ENCODE data around the gene FZR1.

FZR1 gene

DNA sequence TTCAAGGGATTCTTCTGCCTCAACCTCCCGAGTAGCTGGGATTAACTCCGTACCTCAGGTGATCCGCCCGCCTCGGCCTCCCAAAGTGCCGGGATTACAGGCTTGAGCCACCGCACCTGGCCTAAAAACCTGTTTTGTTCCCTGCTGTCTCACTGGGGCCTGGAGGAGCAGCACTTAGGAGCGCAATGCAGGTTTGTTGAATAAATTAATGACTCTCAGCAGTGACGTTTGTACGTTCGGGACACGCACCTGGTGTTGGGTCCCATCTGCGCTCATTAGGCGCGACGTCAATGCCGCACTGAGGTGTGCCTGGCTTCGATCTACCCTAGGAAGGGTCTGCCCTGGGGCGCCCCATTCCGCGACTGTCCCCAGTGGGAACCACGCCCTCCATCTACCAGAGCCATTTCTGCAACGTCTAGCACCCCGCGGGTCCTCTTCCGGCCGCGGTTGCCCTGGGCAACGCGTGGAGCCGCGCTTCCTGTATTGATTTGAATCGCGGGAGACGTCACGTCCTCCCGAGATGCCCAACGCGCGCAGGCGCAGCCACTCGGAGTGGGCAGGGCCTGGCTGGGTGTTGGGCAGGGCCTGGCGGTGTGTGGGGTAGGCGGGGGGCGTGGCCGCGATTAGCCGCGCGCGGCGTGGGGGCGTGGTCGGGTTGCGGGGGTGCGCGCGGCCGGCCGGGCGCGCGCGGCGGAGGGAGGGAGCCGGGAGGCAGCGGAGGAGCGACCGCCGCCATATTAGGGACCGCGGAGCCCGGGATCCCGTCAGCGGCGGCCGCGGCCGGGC lies at the start of gene FZR1:
FZR1 (plus strand) TSS at position 714 of the 786 bp plus-strand sequence. CDS start 16,679 bp downstream, outside the sequence.
- intact Hi-C loops (cut with DNase I), result no loop called here

DNA sequence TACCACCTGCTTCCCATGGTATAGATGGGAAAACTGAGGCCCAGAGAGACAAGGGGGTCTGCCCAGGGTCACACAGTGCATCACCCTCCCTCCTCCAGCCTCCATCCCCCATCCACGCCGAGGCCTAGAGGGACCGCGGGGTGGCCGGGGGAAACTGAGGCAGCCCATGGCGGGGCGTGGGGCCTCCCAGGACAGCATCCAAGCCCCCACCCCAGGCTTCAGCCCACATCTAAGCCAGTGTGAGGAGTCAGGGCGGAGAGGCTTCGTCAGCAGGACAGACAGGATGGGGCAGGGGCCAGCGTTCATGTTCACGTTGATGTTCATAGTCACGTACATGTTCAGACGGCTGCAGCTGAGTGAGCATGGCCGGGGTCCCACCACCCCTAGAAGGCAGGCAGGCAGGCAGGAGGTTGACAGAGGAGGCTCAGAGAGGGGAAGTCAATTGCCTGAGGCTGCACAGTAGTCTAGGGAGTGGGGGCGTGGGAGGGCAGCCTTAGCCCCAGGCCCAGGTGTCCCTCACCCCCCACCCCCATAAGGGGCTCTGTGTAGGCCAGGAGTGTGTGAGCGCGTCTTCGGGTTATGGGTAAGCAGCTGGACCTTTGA lies 49.1 kb upstream of the FZR1 start:
- intact Hi-C loops (cut with DNase I), result no loop called here
- DNase-seq, result no peak

More for the DNA sequence above, at the start of gene FZR1:
- peak; percentile 98 to 100 (median 99) for DNase-seq

DNA sequence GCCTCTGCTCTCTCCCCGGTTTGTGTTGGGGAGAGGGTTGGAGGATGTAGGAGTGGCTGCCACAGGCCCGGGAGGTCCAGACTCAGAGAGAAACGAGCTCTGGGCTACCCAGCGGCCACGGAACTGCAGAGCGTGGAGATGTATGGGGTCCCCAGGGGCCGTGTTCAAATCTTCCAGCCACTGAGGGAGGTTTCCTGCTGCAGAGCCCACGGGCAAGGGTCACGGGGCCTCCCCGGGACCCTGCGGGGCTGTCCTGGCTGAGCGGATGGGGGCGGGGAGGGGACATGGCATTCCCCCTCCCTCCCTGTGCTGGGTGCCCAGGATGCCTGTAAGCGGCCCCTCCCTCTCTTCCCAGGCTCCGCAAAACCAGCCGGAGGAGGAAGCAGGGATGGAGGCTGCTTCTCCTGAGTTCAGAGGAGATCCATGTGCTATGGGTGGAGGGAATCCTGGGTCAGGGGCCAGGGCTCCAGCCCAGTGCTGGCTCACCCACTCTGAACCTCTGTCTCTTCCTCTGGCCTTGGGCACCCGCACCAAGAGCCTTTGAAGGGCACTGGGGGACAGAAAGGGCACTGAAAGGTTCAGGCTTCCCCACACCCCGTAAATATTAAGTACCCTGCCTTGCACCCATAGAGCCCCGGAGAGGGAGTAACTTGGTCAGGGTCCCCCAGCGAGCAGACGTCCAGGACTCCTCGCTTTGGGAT lies 48.4 kb upstream of the FZR1 start:
- intact Hi-C loops (cut with DNase I), result no loop called here
- no peak for DNase-seq

DNA sequence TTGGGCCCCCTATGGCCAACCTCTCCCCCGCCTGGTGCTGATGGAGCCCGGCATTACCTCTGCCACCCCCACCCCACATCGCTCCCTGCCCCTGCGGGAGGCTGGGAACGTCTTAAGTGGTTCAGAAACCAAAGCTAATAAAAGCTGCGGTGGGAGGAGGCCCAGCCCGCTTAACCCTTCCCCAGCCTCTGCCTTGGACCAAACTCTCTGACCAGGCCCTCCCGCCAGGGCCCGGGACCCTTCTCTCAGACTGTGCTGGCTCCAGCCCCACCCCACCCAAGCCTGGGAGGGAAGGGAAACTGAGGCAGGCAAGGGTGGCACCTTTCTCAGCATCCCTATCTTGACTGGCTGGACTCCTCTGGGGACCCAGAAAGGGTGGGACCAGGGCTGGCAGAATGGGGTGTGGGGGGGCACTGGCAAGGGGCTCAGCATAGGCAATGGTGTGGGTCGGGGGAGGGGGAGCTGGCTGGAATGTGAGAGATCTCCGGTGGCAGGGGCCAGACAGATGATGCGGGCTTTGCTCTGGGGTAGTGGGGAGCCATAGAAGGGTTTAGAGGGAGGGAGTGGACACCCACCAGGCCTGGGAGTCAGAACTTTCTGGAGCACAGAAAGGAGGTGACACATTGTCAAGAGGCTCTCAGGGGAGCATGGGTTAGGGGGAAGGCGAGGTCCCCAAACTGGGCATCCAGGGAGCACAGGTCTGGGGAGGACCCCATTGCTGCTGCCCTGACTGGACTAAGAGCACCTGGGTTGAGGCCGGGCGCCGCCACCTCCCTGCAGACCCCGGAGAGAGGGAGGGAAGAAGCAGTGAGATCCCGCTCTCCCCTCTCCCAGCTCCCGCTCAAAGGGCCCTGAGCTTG lies 47.7 kb upstream of the FZR1 start:
- intact Hi-C loops (cut with DNase I), result no loop called here
- no peak for DNase-seq

DNA sequence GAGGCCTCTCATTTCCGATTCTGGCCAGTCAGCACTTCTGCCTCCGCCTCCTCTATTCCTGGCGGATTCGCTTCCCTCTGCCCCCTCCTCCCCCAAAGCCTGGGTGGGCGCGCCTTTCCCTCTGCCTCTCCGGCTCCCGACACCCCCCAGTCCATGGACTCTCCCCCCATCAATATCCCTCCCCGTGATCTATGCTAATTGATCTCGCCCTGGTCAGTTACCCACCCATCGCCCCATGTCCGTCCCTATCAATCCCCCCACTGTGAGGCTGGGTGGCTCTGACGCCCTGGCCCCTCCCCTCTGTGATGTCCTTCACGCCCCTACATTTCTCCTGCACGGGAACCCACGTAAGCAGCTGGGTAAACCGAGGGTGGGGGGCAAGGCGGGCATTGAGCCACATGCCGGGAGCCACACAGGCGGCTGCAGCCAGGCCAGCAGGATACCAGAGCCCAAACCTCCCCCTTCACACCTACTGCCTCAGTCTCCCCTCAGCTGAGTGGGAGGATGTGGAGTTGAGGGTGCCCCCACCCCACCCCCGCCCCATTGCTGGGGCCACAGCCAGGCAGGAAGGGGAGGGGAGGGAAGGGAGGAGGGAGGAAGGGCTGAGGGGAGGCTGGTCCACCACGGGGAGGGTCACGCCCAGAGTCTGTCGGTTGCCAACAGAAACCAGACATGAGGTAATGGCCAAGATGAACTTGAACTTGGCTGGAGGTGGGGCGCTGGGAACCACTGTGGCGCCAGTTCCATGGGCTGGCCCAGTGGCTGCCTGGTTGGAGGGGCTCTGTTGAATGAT lies 46.8 kb upstream of the FZR1 start:
- intact Hi-C loops (cut with DNase I), result no loop called here
- DNase-seq, result peak in 8 of 10 donors; percentile 28 to 91 (median 54)

DNA sequence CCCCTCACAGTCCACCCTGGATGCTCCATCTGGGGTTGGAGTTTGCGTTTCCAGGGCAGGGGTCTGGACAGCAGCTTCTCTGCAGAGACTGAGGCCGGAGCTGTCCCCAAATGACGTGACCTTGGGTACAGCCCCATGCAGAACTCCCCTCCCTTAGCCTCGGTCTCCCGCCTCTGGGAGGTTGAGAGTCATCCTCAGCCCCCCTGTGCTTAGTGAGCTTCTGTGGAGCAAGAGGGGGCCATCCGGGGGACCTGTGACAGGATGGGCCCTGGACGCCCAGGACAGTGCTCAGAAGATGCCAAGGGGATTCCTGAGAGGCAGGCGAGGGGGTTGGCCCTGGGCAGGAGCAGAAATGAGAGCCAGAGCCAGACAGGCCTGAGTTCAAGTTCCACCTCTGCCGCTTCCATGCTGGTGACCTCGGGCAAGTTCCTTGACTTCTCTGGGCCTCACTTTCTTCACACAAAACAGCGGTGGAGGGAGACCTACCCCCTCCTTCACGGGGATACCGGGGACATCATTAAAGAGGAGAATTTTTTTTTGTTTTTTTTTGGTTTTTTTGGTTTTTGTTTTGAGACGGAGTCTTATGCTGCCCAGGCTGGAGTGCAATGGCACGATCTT lies 46.0 kb upstream of the FZR1 start:
- DNase-seq, result no peak
- intact Hi-C loops (cut with DNase I), result no loop called here

DNA sequence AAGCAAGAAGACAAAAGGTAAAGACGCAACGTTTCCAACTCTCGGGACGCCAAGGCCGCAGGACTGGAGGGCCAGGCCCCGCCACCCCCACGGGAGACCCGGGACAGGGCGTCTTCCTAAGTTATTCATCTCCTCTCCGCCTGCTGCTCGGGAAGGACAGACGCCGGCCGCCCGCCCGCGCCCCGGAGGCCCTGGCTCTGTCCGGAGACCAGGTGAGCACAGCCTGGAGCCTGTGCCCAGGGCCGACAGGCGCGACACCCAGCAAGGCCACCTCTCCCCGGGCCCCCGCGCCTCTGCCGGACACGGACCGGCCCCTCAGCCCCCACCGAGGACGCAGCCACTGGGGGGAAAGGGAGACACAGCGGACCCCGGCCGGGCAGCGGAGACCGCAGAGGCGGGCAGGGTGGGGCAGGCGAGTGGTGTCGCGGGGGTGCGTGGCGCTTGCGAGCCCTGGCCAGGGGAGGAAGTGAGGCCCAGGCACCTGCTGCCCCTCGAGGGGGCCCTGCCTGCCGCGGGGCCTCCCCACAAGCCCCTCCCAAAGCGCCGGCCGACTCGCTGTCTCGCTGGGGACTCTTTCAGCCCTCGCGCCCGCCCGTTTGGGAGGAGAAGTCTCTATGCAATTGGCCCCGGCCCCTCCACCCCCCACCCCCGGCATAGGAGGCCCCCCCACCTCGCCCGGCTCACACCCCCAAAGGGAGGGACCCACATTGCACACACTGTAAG lies 43.0 kb upstream of the FZR1 start:
- DNase-seq, result no peak
- intact Hi-C loops (cut with DNase I), result no loop called here

DNA sequence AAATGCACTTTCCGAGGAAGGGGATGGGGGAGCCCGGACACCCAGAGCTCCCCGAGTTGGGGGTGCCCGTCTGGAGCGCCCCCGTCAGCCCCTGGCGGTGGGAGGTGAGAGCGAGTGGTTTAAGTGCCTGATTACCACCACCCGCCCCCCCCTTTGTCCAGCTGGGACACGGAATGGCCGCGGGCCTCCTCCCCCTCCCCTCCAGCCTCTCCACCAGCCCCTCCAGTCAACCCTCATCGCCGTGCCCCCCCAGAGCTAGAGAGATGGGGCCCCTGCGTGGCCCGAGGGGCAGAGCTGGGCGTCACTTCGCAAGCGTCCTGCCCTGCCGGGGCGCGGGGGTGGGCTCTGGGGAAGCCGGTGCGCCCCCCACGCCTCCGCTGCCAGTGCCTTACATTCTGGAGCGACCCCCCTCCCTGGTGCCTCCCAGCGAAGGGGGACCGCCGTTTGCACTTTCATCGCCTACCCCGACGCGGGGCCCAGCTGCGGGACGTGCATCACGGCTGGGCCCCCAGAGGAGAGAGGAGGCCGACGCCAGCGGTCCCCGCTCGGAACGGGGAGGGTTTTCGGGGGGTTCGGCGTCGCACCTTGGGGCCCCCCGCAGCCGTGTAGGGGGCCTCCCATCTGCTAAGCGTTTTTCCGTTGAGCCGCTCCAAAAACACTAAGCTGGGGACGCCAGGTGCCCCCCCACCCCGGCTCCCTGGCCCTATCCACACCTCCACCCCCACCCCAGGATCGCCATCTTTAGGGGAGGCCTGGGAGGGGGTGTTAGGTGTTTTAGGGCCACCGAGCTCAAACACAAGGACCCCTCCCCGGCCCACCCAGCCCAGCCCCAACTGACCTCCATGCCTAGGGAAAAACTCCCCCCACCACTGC lies 42.2 kb upstream of the FZR1 start:
- intact Hi-C loops (cut with DNase I), result no loop called here
- DNase-seq, result no peak

DNA sequence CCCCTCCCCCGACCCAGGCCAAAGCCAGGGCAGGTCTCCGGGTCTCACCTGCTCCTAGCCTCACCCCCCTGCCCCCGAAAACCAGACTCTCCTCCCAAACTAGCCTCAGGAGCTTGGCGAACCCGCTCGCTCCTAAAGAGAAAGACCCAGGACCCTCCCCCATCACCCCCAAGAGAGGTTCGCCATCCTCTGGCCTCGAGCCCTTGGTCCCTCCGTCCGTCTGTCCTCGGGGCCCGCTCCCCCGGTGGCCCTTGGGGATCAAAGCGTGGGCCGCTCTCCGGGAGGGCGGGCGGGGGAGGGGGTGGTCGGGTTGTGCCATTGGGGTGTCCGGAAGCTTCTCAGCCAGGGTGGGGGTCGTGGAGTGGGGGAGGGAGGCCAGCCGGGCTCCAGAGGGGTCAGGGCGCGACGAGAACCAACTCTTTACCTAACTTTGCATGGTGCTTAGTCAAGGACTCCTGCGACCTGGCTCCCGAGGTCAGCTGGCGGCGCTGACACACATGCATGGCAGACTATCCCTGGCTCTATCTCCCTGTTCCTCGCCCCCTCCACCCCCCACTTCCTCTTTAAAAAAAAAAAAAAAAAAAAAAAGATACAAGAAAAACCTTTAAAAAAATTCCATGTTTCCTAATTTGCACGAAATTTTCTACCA lies 41.4 kb upstream of the FZR1 start:
- intact Hi-C loops (cut with DNase I), result no loop called here
- no peak for DNase-seq

DNA sequence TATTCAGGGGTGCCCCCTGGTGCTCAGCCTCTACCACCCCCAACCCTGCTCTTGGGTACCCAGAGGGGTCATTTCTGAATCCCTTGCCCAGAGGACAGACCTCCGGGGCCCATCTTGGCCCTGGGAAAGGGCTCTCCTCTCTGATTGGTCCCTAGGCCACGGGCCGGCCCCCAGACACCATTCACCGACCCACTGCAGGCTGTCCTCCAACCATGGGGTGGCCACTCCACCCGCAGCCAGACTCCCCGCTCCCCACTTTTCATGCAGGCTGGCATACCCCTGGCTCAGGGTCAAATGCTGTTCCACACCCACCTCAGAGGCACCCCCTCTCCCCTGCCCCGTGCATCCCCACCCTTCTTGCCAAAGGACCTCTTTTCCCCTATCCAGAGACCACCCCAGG lies 40.6 kb upstream of the FZR1 start:
- no peak for DNase-seq
- intact Hi-C loops (cut with DNase I), result no loop called here

DNA sequence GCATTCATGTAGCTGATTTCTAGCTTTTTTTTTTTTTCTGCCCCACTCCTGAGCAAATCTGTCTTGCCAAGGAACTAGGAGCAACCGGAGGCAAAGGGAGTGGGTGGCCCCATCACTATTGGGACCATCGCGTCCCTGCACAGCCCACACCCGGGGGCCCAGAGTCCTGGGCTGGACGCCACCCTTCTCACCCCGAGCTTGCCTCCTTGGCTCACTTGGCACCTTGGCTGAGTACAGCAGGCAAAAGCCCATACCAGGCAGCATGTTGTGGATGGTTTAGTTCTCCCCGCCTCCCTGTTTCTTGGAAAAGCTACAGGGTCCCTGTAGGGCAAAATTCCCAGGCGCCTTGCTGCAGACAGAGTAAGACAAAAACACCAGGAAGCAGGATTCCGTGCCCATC lies 39.5 kb upstream of the FZR1 start:
- peak in 8 of 10 donors; percentile 23 to 86 (median 50) for DNase-seq
- intact Hi-C loops (cut with DNase I), result no loop called here

DNA sequence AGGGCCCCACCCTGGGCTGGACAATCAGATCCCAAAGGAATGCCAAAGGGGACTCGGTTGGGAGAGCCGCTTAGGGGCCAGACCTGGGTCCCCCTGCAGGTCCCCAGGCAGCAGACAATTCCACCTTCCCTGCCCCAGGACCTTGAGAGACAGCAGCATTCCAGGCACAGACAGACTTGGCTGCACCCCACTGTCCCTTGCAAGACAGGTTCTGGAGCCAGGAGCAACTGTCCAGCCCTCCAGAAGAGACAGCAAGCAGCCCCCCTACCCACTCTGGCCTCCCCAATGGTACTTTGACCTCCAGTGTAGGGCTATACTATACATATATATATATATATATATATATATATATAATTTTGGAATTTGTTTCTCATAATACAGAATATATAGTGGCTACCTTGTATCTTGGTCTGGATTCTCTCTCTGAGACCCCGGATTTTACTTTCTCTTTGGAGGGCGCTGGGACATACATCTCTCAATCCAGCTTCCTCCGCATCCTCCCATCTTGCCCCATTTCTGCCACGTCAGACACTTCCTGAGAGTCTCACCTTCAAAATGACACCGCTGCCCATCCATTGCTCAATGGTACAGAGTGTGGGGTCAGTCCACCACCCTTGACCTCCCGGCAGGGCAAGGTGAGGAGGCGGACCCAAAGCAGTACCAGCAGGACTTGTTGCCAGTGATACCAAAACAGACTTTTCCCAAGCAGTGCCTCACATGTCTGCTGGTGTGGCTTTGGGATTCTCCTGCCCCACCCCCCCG lies 38.5 kb upstream of the FZR1 start:
- DNase-seq, result no peak
- intact Hi-C loops (cut with DNase I), result no loop called here

DNA sequence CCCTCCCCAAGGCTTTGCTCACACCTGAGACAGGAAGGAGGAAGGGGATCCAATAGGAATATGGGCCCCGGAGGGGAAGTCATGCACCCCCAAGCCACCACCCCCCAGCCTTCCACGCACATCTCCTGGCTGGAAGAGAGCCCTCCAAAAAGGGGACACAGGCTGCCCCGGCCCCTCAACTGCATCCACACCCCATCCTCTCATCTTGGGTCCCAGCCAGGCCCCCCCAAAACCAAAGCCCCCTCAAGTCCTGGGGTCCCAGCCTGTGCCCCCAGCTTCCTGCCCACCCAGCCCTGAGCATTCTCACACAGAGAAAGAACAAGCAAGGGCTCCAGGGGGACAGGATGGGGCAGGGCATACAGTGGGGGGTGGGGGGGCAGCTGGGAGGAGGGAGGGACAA lies 37.9 kb upstream of the FZR1 start:
- intact Hi-C loops (cut with DNase I), result no loop called here
- DNase-seq, result no peak

DNA sequence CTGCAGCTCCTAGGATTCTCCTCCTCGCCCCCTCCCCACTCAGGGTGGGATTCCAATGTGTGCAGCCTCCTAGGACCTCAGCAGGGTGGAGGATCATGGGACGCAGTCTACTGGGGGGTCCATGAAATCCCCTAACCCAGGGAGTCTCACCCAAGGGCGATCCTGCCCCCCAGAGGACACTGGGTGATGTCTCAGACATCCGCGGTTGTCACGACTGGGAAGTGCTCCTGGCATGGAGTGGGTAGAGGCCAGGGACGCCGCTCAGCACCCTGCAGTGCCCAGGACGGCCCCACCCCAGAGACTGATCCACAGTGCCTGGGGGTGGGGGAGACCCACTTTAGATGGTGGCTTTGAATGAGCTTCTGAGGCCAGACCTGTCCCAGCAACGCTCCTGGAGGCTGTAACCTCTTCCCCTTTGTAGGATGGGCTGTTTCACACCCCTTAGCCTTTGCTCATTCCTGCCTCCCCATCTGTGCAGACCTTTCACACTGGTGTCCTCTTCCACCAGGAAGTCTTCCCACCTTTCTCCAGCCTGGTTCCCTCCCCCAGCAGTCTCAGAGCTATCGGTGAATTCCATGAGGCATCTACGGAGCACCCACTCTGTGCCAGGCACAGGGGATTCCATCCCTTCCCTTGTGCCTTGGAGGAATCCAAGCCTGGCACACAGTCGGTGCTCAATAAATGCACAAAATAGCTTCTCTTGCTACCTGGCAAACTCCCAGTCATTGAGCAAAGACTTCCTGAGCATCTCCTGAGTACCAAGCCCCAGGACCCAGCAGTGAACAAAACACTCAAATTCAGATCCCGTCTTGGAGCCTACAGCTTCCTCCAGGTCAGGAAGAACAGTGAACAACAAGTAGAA lies 36.2 kb upstream of the FZR1 start:
- intact Hi-C loops (cut with DNase I), result no loop called here

DNA sequence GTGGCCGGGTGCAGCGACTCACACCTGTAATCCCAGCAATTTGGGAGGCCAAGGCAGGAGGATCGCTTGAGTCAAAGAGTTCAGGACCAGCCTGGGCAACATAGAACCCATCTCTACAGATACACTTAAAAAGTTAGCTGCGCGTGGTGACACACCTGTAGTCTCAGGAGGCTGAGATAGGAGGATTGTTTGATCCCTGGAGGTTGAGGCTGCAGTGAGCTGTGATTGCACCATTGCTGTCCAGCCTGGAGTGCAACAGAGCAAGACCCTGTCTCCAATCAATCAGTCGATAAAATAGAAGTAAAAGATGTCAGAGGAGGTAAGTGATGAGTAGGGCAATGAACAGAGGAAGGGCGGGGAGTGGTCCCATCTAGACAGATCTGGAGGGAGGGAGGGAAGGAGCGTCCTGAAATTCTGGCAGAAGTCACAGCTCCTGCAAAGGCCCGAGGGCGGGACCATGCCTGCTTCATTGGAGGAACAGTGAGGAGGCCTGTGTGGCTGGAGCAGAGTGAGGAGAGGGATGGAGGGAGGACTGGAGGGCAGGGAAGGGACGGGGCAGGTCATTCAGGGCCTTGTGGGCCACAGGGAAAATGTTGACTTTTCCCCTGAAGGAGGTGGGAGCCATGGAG lies 35.5 kb upstream of the FZR1 start:
- intact Hi-C loops (cut with DNase I), result no loop called here
- no peak for DNase-seq

More for the DNA sequence above, 36.2 kb upstream of the FZR1 start:
- DNase-seq, result peak in 2 of 10 donors; percentile 20 to 86
